K562 (cell line): ENCODE results near the gene PFN3. TPM values are rescaled to one million over a fixed set of nuclear protein-coding genes. Genes with fewer than 3 reads are reported as not detected.

Experiments
- C11orf30 ChIP-seq: fragments of 450-650 bp; IDR thresholded peaks from 2 replicates; pipeline ENCODE4 v1.6.1; 2016; ENCODE audit warnings: low read depth, mild to moderate bottlenecking
- FOSL1 ChIP-seq: fragments of 200-800 bp; sonication (Bioruptor generic); conservative IDR thresholded peaks from 2 replicates; pipeline ENCODE4 v1.6.1; 2016; ENCODE audit warnings: missing genetic modification characterization, missing compliant biosample characterization
- MCM5 ChIP-seq: fragments of 450-650 bp; IDR thresholded peaks from 2 replicates; pipeline ENCODE4 v1.6.1; 2016; ENCODE audit warnings: low read depth
- MEF2D ChIP-seq: conservative IDR thresholded peaks from 2 replicates; pipeline ENCODE4 v1.6.1; 2016; ENCODE audit warnings: low read depth, missing genetic modification characterization, missing compliant biosample characterization
- MEIS2 ChIP-seq: fragments of 450-650 bp; IDR thresholded peaks from 2 replicates; pipeline ENCODE4 v1.6.1; 2014; ENCODE audit warnings: mild to moderate bottlenecking; ENCODE audit not compliant: partially characterized antibody
- SLC30A9 ChIP-seq: fragments of 250-450 bp; sonication (Bioruptor Pico); IDR thresholded peaks from 2 replicates; pipeline ENCODE4 v1.8.0; 2022; ENCODE audit warnings: mild to moderate bottlenecking, moderate library complexity
- SRSF9 ChIP-seq: fragments of 200-400 bp; formaldehyde crosslinking; IDR thresholded peaks from 2 replicates; pipeline ENCODE4 v1.6.1; 2017; ENCODE audit warnings: low read depth, low read length, borderline replicate concordance
- TAL1 ChIP-seq: fragments of 450-650 bp; IDR thresholded peaks from 2 replicates; pipeline ENCODE4 v1.6.1; 2016; ENCODE audit warnings: mild to moderate bottlenecking
- ZNF311 ChIP-seq: fragments of 250-450 bp; sonication (Bioruptor Pico); IDR thresholded peaks from 2 replicates; pipeline ENCODE4 v1.4.0; 2020; ENCODE audit warnings: mild to moderate bottlenecking, moderate library complexity
- ZNF644 ChIP-seq: fragments of 200-800 bp; sonication (Bioruptor generic); IDR thresholded peaks from 2 replicates; pipeline ENCODE4 v1.6.1; 2016; ENCODE audit warnings: low read depth, missing genetic modification characterization, missing compliant biosample characterization
- ZNF79 ChIP-seq: fragments of 250-450 bp; sonication (Bioruptor Pico); IDR thresholded peaks from 2 replicates; pipeline ENCODE4 v1.4.0; 2020; ENCODE audit warnings: low read depth, mild to moderate bottlenecking, moderate library complexity
- polyA plus RNA-seq, 8 experiments: library from polyadenylated mRNA; depleted of rRNA in 4 of 8; stranded (reverse) in 5 of 8; unstranded in 3 of 8; fragments of >200 nt; fragmentation: Nextera tagmentation in 2 of 8; fragmentation: Illumina TruSeq in 1 of 8; extraction: Ambion mirVana in 2 of 8; extraction: Trizol in 1 of 8; gene quantifications; 2 replicates each; pipeline versions ENCODE4 v1.2.1 to v1.2.3, GENCODE V29; 2011 to 2014; ENCODE audit warnings: inconsistent platforms in 1 of 8, missing spikeins in 1 of 8
- total RNA-seq, 7 experiments: library from RNA; depleted of rRNA in 6 of 7; stranded (reverse); fragments of >200 nt in 6 of 7; fragmentation: Illumina TruSeq in 2 of 7; extraction: Trizol in 2 of 7; gene quantifications; 2 replicates each; pipeline versions ENCODE4 v1.2.1 to v1.2.3, GENCODE V29; 2011 to 2021; ENCODE audit warnings: low replicate concordance in 1 of 7
- TF ChIP-seq, protein P1 (sequence below), 2 experiments: fragments of 450-650 bp; formaldehyde crosslinking in 1 of 2; IDR thresholded peaks; 2 replicates each; pipeline versions ENCODE4 v1.4.0 to v1.6.1; 2014 to 2020; ENCODE audit warnings: mild to moderate bottlenecking in 2 of 2, borderline replicate concordance in 1 of 2, low read depth in 1 of 2
- TF ChIP-seq, protein P2 (sequence below): fragments of 250-450 bp; sonication (Bioruptor Pico); IDR thresholded peaks from 2 replicates; pipeline ENCODE4 v1.4.0; 2020; ENCODE audit warnings: borderline replicate concordance
- TF ChIP-seq, protein P3 (sequence below): fragments of 250-450 bp; sonication (Bioruptor Pico); IDR thresholded peaks from 2 replicates; pipeline ENCODE4 v1.5.1; 2021; ENCODE audit warnings: mild to moderate bottlenecking
- TF ChIP-seq, protein P4 (sequence below): sonication (generic); formaldehyde crosslinking; IDR thresholded peaks from 2 replicates; pipeline ENCODE4 v1.8.1; 2023; ENCODE audit warnings: mild to moderate bottlenecking, missing genetic modification reagents

The PFN3 gene
- total and polyA plus RNA-seq, 9 of the 15 experiments (the other 6 are each of a cell fraction or from before 2014, with no cell fraction given): not detected

DNA sequence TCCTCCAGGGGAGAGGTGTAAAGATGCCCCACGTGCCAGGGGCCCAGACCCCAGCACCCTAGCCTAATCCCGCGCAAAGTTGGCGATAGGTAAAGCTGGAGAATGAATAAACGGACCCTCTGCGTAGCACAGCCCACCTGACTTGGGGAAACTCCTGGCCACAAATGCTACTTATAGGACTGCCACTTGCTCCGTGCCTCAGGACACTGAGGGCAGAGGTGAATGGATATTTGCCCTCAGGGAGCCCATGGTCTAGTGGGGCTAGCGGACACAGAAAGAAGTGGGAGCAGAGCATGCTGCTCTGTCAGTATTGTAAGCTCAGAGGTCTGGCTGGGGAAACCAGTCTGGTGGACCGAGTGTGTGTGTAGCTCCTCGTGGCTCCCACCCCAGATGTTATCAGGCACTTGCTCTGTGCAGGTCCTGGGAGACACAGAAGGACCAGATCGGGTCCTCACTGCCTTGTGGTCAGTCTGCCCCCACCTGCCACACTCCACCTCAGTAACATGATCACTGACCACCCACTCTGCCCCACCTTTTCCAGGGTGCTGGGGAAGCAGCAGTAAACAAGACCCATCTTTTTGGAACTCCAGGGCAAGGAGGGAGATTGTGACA lies 26.9 kb upstream of the PFN3 start (continued):
- TF ChIP-seq, protein P1, sequence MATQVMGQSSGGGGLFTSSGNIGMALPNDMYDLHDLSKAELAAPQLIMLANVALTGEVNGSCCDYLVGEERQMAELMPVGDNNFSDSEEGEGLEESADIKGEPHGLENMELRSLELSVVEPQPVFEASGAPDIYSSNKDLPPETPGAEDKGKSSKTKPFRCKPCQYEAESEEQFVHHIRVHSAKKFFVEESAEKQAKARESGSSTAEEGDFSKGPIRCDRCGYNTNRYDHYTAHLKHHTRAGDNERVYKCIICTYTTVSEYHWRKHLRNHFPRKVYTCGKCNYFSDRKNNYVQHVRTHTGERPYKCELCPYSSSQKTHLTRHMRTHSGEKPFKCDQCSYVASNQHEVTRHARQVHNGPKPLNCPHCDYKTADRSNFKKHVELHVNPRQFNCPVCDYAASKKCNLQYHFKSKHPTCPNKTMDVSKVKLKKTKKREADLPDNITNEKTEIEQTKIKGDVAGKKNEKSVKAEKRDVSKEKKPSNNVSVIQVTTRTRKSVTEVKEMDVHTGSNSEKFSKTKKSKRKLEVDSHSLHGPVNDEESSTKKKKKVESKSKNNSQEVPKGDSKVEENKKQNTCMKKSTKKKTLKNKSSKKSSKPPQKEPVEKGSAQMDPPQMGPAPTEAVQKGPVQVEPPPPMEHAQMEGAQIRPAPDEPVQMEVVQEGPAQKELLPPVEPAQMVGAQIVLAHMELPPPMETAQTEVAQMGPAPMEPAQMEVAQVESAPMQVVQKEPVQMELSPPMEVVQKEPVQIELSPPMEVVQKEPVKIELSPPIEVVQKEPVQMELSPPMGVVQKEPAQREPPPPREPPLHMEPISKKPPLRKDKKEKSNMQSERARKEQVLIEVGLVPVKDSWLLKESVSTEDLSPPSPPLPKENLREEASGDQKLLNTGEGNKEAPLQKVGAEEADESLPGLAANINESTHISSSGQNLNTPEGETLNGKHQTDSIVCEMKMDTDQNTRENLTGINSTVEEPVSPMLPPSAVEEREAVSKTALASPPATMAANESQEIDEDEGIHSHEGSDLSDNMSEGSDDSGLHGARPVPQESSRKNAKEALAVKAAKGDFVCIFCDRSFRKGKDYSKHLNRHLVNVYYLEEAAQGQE (IDR thresholded peaks at IDR 0.05; ENCODE audit: borderline replicate concordance): no peak
- TF ChIP-seq, protein P1 (CRISPR knock-in tag; IDR thresholded peaks at IDR 0.05; ENCODE audit: low read depth): no peak
- TF ChIP-seq SLC30A9 (CRISPR knock-in tag) (no peak), ZNF79 (CRISPR knock-in tag) (no peak), SRSF9 (no peak), C11orf30 (no peak), MEF2D (tag) (no peak), MCM5 (no peak), ZNF311 (CRISPR knock-in tag) (no peak), MEIS2 (no peak), FOSL1 (tag) (no peak), TAL1 (no peak), ZNF644 (tag) (no peak)
- TF ChIP-seq, protein P2, sequence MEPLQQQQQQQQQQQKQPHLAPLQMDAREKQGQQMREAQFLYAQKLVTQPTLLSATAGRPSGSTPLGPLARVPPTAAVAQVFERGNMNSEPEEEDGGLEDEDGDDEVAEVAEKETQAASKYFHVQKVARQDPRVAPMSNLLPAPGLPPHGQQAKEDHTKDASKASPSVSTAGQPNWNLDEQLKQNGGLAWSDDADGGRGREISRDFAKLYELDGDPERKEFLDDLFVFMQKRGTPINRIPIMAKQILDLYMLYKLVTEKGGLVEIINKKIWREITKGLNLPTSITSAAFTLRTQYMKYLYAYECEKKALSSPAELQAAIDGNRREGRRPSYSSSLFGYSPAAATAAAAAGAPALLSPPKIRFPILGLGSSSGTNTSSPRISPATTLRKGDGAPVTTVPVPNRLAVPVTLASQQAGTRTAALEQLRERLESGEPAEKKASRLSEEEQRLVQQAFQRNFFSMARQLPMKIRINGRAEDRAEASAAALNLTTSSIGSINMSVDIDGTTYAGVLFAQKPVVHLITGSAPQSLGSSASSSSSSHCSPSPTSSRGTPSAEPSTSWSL (CRISPR knock-in tag): no peak
- TF ChIP-seq, protein P3, sequence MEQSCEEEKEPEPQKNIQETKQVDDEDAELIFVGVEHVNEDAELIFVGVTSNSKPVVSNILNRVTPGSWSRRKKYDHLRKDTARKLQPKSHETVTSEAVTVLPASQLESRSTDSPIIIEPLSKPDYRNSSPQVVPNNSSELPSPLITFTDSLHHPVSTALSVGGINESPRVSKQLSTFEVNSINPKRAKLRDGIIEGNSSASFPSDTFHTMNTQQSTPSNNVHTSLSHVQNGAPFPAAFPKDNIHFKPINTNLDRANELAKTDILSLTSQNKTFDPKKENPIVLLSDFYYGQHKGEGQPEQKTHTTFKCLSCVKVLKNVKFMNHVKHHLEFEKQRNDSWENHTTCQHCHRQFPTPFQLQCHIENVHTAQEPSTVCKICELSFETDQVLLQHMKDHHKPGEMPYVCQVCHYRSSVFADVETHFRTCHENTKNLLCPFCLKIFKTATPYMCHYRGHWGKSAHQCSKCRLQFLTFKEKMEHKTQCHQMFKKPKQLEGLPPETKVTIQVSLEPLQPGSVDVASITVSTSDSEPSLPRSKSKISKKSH: no peak
- TF ChIP-seq, protein P4, sequence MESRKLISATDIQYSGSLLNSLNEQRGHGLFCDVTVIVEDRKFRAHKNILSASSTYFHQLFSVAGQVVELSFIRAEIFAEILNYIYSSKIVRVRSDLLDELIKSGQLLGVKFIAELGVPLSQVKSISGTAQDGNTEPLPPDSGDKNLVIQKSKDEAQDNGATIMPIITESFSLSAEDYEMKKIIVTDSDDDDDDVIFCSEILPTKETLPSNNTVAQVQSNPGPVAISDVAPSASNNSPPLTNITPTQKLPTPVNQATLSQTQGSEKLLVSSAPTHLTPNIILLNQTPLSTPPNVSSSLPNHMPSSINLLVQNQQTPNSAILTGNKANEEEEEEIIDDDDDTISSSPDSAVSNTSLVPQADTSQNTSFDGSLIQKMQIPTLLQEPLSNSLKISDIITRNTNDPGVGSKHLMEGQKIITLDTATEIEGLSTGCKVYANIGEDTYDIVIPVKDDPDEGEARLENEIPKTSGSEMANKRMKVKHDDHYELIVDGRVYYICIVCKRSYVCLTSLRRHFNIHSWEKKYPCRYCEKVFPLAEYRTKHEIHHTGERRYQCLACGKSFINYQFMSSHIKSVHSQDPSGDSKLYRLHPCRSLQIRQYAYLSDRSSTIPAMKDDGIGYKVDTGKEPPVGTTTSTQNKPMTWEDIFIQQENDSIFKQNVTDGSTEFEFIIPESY: no peak
